OCI-LY3 (cell line): ENCODE data around the gene TSPAN14.

Source experiments
- CTCF ChIP-seq: fragments of 200-600, 300-600 bp; sonication (generic); IDR thresholded peaks from 2 replicates; pipeline ENCODE4 v1.5.1; 2014; ENCODE audit warnings: antibody characterized with exemption, low read length, low read depth
- EZH2phosphoT487 ChIP-seq: fragments of 200-600 bp; shearing (Covaris generic); IDR thresholded peaks from 2 replicates; pipeline ENCODE4 v1.6.1; 2018; ENCODE audit warnings: antibody characterized with exemption, mixed run types, low read depth

- no peak for TF ChIP-seq CTCF
- no peak for TF ChIP-seq EZH2phosphoT487
These were observed 125.2 kb downstream of the TSPAN14 start for GRCh38 chr10:80579181-80579763.
